SK-N-SH (cell line): ENCODE data around the gene CD2. TPM values are rescaled to one million over a fixed set of nuclear protein-coding genes. Genes with fewer than 3 reads are reported as not detected.
A peak's percentile ranks its signal among the peaks of the same experiment; 100 is the strongest.

ENCODE experiments used
- CTCF ChIA-PET: fragments of 300-600, 350-600 bp; formaldehyde crosslinking; extraction: SDS; loops from one replicate; lab custom pipeline; 2021; lab: Yijun Ruan, JAX
- POLR2A ChIA-PET: fragments of 350-600 bp; sonication (Branson Sonifier 250); formaldehyde crosslinking; extraction: SDS; loops from one replicate; lab custom pipeline; 2020; ENCODE audit warnings: antibody characterized with exemption, inconsistent platforms; lab: Yijun Ruan, JAX
- DNase-seq: peaks from one replicate; pipeline ENCODE4 v3.0.0; 2012
- H2AFZ ChIP-seq: fragments of 200-600 bp; sonication (generic); 2 replicates; pipeline ENCODE4 v1.8.1; 2016; ENCODE audit warnings: antibody characterized with exemption, mild to moderate bottlenecking, low read depth
- H3F3A ChIP-seq: fragments of 200-600 bp; sonication (generic); replicated peaks from 2 replicates; pipeline ENCODE3; 2016; ENCODE audit warnings: antibody characterized with exemption, mild to moderate bottlenecking; ENCODE audit not compliant: insufficient read depth
- H3K27ac ChIP-seq, 2 experiments: fragments of 200-500 bp in 1 of 2; fragments of 200-600 bp in 1 of 2; sonication (Bioruptor generic) in 1 of 2; sonication (generic), shearing (Covaris generic) in 1 of 2; 2 replicates each; pipeline versions ENCODE4 v1.5.1 to v1.6.1; 2014 to 2016; ENCODE audit warnings: low read depth in 2 of 2, inconsistent platforms in 1 of 2, low read length in 1 of 2, mild to moderate bottlenecking in 1 of 2, mixed read lengths in 1 of 2
- H3K27me3 ChIP-seq: fragments of 200-600 bp; sonication (generic), shearing (Covaris generic); 2 replicates; pipeline ENCODE4 v1.6.1; 2016; ENCODE audit warnings: mixed run types; ENCODE audit not compliant: insufficient read depth
- H3K36me3 ChIP-seq, 2 experiments: fragments of 200-500 bp in 1 of 2; fragments of 200-600 bp in 1 of 2; sonication (Bioruptor generic) in 1 of 2; sonication (generic) in 1 of 2; replicated peaks in 1 of 2; 2 replicates each; pipeline versions ENCODE3 to v1.5.1; 2014 to 2016; ENCODE audit warnings: low read length in 1 of 2, mild to moderate bottlenecking in 1 of 2; ENCODE audit not compliant: insufficient read depth in 2 of 2, control insufficient read depth in 1 of 2
- H3K4me1 ChIP-seq, 2 experiments: fragments of 200-500 bp in 1 of 2; fragments of 200-600 bp in 1 of 2; sonication (Bioruptor generic) in 1 of 2; sonication (generic), shearing (Covaris generic) in 1 of 2; 2 replicates each; pipeline versions ENCODE4 v1.5.1 to v1.6.1; 2014 to 2016; ENCODE audit warnings: low read depth in 1 of 2, low read length in 1 of 2, mixed run types in 1 of 2; ENCODE audit not compliant: insufficient read depth in 2 of 2, control insufficient read depth in 1 of 2
- H3K4me2 ChIP-seq: fragments of 200-600 bp; sonication (generic), shearing (Covaris generic); 2 replicates; pipeline ENCODE4 v1.6.1; 2017; ENCODE audit warnings: mixed run types
- H3K4me3 ChIP-seq, 2 experiments: fragments of 200-500 bp in 1 of 2; fragments of 200-600 bp in 1 of 2; sonication (Bioruptor generic) in 1 of 2; sonication (generic), shearing (Covaris generic) in 1 of 2; 2 replicates each; pipeline versions ENCODE4 v1.5.1 to v1.8.1; 2014 to 2016; ENCODE audit warnings: low read depth in 2 of 2, inconsistent platforms in 1 of 2, low read length in 1 of 2, mild to moderate bottlenecking in 1 of 2, mixed read lengths in 1 of 2, moderate library complexity in 1 of 2
- H3K79me2 ChIP-seq: fragments of 200-600 bp; sonication (generic); 2 replicates; pipeline ENCODE4 v1.8.1; 2017; ENCODE audit warnings: mild to moderate bottlenecking; ENCODE audit not compliant: insufficient read depth
- H3K9ac ChIP-seq: fragments of 200-600 bp; sonication (generic); 2 replicates; pipeline ENCODE4 v1.6.1; 2017; ENCODE audit warnings: mixed run types
- H3K9me2 ChIP-seq: fragments of 200-600 bp; sonication (generic); 2 replicates; pipeline ENCODE4 v1.6.1; 2017; ENCODE audit warnings: mixed run types
- H3K9me3 ChIP-seq: fragments of 200-600 bp; sonication (generic); 2 replicates; pipeline ENCODE4 v1.6.1; 2017; ENCODE audit warnings: mixed run types, mild to moderate bottlenecking, moderate library complexity
- H4K20me1 ChIP-seq: fragments of 200-600 bp; sonication (generic); 2 replicates; pipeline ENCODE4 v1.6.1; 2017; ENCODE audit warnings: mild to moderate bottlenecking, mixed run types; ENCODE audit not compliant: insufficient read depth
- ELF1 ChIP-seq: IDR thresholded peaks from 2 replicates; pipeline ENCODE4 v1.4.0; 2012
- EZH2phosphoT487 ChIP-seq: fragments of 200-600 bp; sonication (generic); IDR thresholded peaks from 2 replicates; pipeline ENCODE4 v1.6.1; 2017; ENCODE audit warnings: low read depth, mixed run types, mild to moderate bottlenecking, antibody characterized with exemption, moderate library complexity, borderline replicate concordance
- FOXM1 ChIP-seq: IDR thresholded peaks from 2 replicates; pipeline ENCODE4 v1.4.0; 2012; ENCODE audit warnings: low read depth, mild to moderate bottlenecking
- GABPA ChIP-seq: IDR thresholded peaks from 2 replicates; pipeline ENCODE4 v1.4.0; 2012; ENCODE audit warnings: low read depth, mild to moderate bottlenecking
- MXI1 ChIP-seq: IDR thresholded peaks from 2 replicates; pipeline ENCODE4 v1.6.1; 2012; ENCODE audit warnings: mild to moderate bottlenecking, low read depth, low read length, improper control_type of control experiment
- NRF1 ChIP-seq: IDR thresholded peaks from 2 replicates; pipeline ENCODE4 v1.6.1; 2012; ENCODE audit warnings: low read depth, mild to moderate bottlenecking, low read length
- PBX3 ChIP-seq: IDR thresholded peaks from 2 replicates; pipeline ENCODE4; 2012
- POLR2AphosphoS5 ChIP-seq: IDR thresholded peaks from 2 replicates; pipeline ENCODE4 v1.6.1; 2012; ENCODE audit warnings: low read depth, low read length
- RAD21 ChIP-seq: IDR thresholded peaks from 2 replicates; pipeline ENCODE4 v1.6.1; 2012; ENCODE audit warnings: mild to moderate bottlenecking, low read length
- RFX5 ChIP-seq: IDR thresholded peaks from 2 replicates; pipeline ENCODE4 v1.6.1; 2012; ENCODE audit warnings: mild to moderate bottlenecking, improper control_type of control experiment, low read length
- TAF1 ChIP-seq: IDR thresholded peaks from 2 replicates; pipeline ENCODE4 v1.6.1; 2012; ENCODE audit warnings: low read depth, mild to moderate bottlenecking, low read length, moderate library complexity, borderline replicate concordance
- TCF12 ChIP-seq: IDR thresholded peaks from 2 replicates; pipeline ENCODE4 v1.4.0; 2012
- TEAD4 ChIP-seq: IDR thresholded peaks from 2 replicates; pipeline ENCODE4 v1.4.0; 2012; ENCODE audit warnings: mild to moderate bottlenecking, borderline replicate concordance; ENCODE audit not compliant: insufficient read depth
- ZBTB33 ChIP-seq: IDR thresholded peaks from 2 replicates; pipeline ENCODE4 v1.4.0; 2012; ENCODE audit warnings: low read depth, borderline replicate concordance
- WGBS: methylation state at CpG from one replicate; pipeline ENCODE4 v1.1.6; 2017; ENCODE audit warnings: low lambda C conversion rate; 5-methylcytosine and 5-hydroxymethylcytosine counted together
- polyA plus RNA-seq, 3 experiments: library from polyadenylated mRNA; depleted of rRNA; stranded (reverse); fragments of >200 nt; gene quantifications; 2 replicates each; pipeline ENCODE4 v1.2.3, GENCODE V29; 2012
- TF ChIP-seq, protein P1 (sequence below): IDR thresholded peaks from 2 replicates; pipeline ENCODE4 v1.4.0; 2012; ENCODE audit warnings: low read depth

Gene CD2
- polyA plus RNA-seq, 1 of the 3 experiments (the other 2 are of a cell fraction) = not detected

- Histone ChIP-seq H3K4me3 (no peak overlapping the region), H3K4me1 (peaks cover 0 to 2% of the 10 kb centered on the region in 2 experiments; a peak in 1 of 4 replicates), H3K9ac (no peak overlapping the region), H3K36me3 (no peaks in the 10 kb centered on the region), H2AFZ (no peak overlapping the region), H3K9me2 (no peaks in the 10 kb centered on the region), H3F3A (no peaks in the 10 kb centered on the region), H3K4me2 (no peak overlapping the region), H3K27me3 (no peaks in the 10 kb centered on the region), H3K27ac (no peak overlapping the region), H4K20me1 (no peaks in the 10 kb centered on the region), H3K79me2 (no peaks in the 10 kb centered on the region), H3K9me3 (no peaks in the 10 kb centered on the region)
- ChIA-PET POLR2A (no interaction called here), CTCF (interaction anchor here (0.6 to 1.4 kb wide), 3 partner anchors 59 to 290 kb away, joined by 3 read pairs; partner anchors contain the start of gene IGSF3)
- WGBS = 44% methylated on average over 4 of the region's 4 CpGs
- no peak for DNase-seq
- TF ChIP-seq FOXM1 = no peak
- TF ChIP-seq ELF1 = no peak
- no peak for TF ChIP-seq MXI1
- TF ChIP-seq RAD21 = no peak
- TF ChIP-seq PBX3 = no peak
- no peak for TF ChIP-seq POLR2AphosphoS5
- TF ChIP-seq, protein P1, sequence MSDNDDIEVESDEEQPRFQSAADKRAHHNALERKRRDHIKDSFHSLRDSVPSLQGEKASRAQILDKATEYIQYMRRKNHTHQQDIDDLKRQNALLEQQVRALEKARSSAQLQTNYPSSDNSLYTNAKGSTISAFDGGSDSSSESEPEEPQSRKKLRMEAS = no peak
- TF ChIP-seq ZBTB33 = no peak
- TF ChIP-seq TAF1 = no peak
Observed at GRCh38 chr1:116765962-116766361, 11.7 kb downstream of the CD2 start.

- WGBS = 71% methylated on average over 13 of the region's 13 CpGs
- Histone ChIP-seq H2AFZ (no peak overlapping the region), H3K27me3 (no peaks in the 10 kb centered on the region), H3K9me3 (no peaks in the 10 kb centered on the region), H3K79me2 (no peaks in the 10 kb centered on the region), H3K27ac (no peak overlapping the region), H3K9me2 (no peaks in the 10 kb centered on the region), H4K20me1 (no peaks in the 10 kb centered on the region), H3K4me2 (no peak overlapping the region), H3K9ac (no peak overlapping the region), H3K4me1 (peaks cover 0 to 2% of the 10 kb centered on the region in 2 experiments; a peak in 1 of 4 replicates), H3K36me3 (no peaks in the 10 kb centered on the region), H3F3A (no peaks in the 10 kb centered on the region), H3K4me3 (no peak overlapping the region)
- CTCF ChIA-PET = interaction anchor here (0.8 kb wide), 1 partner anchor 29 kb away, joined by 3 read pairs; no protein-coding TSS in a partner anchor
- TF ChIP-seq NRF1 (no peak), TEAD4 (no peak), RAD21 (no peak), TCF12 (peak; percentile 61), GABPA (no peak), EZH2phosphoT487 (no peak), RFX5 (no peak)
- DNase-seq = peak; percentile 69
- POLR2A ChIA-PET = no interaction called here
Observed at GRCh38 chr1:116766616-116767469, 12.6 kb downstream of the CD2 start.
